ENCODE measurements around the gene DTNB.

The DTNB gene

GRCh38 chr2:25361261-25362048 lies 311.9 kb downstream of the DTNB start:
- H3K27ac ChIP-seq = no peak overlapping the region
- no peak for TF ChIP-seq CTCF (conservative IDR thresholded peaks at IDR 0.05)
- no peak for TF ChIP-seq ZFX (IDR thresholded peaks at IDR 0.05)

DNA sequence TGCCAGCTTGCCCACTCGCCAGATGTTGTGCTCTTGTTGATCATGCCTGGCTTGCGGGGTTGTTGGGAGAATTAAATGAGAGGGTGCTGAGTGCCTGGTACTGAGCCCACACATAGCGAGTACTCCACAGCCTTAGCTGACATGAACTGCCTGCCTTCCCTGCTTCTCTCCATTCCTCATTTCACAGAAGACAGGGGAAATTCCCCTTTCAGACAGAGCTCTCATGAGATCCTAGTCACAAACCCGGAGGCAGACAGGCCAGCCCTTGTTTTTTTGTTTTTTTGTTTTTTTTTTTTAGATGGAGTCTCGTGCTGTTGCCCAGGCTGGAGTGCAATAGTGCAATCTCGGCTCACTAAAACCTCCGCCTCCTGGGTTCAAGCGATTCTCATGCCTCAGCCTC lies 314.5 kb downstream of the DTNB start:
- no peak overlapping the region for H3K27ac ChIP-seq
- no peak for TF ChIP-seq ZFX (IDR thresholded peaks at IDR 0.05)
- no peak for TF ChIP-seq CTCF (conservative IDR thresholded peaks at IDR 0.05)

- H3K27ac ChIP-seq = no peak overlapping the region
- TF ChIP-seq ZFX (IDR thresholded peaks at IDR 0.05) = no peak
- no peak for TF ChIP-seq CTCF (conservative IDR thresholded peaks at IDR 0.05)
Observed at GRCh38 chr2:25358249-25358815, 315.0 kb downstream of the DTNB start.

DNA sequence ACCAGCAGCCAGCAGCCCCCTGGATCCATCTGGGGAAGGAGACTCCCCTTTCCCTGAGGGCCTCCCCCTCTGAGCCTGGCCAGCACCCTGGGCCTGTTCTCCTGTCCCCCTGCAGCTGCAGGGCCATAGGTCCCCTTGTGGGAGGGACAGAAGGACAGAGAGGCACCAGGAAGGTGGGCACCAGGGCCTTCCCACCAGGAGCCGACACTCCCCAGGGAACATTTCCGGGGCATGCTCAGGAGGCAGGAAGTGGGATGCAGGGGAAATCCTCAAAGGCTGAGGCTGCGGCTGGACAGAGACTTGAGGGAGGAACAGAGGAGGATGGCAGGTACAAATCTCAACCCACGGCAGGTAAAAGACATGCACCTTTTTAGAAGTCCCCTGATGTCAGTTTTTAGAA lies 317.3 kb downstream of the DTNB start:
- no peak overlapping the region for H3K27ac ChIP-seq
- no peak for TF ChIP-seq ZFX (IDR thresholded peaks at IDR 0.05)

DNA sequence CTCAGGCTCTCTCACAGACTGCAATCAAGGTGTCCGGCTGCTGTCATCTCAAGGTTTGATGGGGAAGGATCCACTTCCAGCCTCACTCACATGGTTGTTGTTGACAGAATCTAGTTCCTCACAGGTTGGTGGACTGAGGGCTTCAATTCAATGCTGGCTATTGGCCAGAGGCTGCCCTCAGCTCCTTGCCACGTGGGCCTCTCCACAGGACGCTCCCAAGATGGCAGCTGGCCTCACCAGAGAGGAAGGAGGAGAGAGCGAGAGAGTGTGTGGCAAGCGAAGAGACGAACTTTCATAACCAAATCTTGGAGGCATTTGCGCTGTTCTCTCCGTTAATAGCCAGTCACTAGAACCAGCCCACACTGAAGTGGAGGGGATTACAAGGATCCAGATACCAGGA lies 318.1 kb downstream of the DTNB start:
- H3K27ac ChIP-seq = no peak overlapping the region
- TF ChIP-seq CTCF (conservative IDR thresholded peaks at IDR 0.05) = no peak
- TF ChIP-seq ZFX (IDR thresholded peaks at IDR 0.05) = no peak

DNA sequence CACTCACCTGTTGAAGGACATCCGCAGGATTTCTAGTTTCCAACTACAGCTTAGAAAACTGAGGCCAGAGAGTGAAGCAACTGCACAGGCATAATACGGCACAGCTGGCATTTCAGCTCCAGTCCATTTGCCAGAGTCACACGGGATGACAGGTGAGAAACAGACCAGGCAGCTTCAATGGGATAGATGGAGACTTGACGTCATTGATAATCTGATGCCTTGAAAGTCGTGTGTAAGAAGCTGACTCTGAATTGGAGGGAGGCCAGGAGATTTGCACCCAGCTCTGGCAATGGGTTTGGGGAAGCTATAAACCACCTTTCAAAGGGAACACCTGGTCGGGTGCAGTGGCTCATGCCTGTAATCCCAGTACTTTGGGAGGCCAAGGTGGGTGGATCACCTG lies 319.3 kb downstream of the DTNB start:
- no peak for TF ChIP-seq ZFX (IDR thresholded peaks at IDR 0.05)
- no peak overlapping the region for H3K27ac ChIP-seq

DNA sequence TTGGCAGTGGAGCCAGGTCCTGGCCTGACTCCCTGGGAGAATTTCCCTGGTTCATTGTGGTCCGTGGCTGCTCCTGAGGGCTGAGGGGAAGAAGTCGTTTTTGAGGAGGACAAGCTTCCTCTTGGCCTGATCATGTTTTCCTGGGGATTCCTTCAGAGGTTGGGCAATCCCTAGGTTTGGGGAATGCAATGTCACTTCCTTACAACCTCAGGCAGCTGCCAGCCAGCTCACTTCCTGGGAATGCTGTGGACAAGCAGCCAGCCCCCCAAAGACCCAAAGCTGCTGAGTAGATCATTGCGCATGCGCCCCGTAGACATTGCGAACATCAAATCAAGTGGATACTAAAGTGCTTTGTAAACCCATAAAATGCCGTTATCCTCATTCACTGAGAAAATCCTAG lies 324.0 kb downstream of the DTNB start:
- no peak overlapping the region for H3K27ac ChIP-seq
- TF ChIP-seq CTCF (conservative IDR thresholded peaks at IDR 0.05) = no peak
- no peak for TF ChIP-seq ZFX (IDR thresholded peaks at IDR 0.05)

DNA sequence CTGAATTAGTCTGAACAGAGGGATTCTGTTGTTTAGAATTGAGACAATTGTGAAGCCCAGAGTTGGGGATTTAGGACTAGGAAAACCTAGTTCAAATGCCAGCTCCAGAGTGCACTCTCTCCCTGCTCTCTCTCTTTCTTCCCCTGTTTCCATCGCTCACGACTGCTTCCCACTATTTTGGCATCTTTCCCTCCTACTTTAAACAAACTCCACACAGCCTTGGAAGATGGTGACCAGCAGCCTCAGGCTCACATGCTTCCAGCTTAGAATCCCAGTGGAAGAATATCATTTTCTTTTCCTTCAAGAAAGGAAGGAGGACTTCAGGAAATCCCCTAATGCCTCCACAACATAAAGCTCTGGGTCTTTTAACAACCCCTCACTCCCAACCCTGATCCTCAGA lies 325.5 kb downstream of the DTNB start:
- H3K27ac ChIP-seq = no peak overlapping the region
- TF ChIP-seq ZFX (IDR thresholded peaks at IDR 0.05) (no peak), CTCF (conservative IDR thresholded peaks at IDR 0.05) (no peak)

All from C4-2B (cell line).